ENCODE measurements around the gene DUOXA1.
"Not testable (repeated sequence)": the region's sequence is repeated elsewhere in the genome, so short reads cannot be mapped to it uniquely, and the experiment has no call there.

DUOXA1 gene

DNA sequence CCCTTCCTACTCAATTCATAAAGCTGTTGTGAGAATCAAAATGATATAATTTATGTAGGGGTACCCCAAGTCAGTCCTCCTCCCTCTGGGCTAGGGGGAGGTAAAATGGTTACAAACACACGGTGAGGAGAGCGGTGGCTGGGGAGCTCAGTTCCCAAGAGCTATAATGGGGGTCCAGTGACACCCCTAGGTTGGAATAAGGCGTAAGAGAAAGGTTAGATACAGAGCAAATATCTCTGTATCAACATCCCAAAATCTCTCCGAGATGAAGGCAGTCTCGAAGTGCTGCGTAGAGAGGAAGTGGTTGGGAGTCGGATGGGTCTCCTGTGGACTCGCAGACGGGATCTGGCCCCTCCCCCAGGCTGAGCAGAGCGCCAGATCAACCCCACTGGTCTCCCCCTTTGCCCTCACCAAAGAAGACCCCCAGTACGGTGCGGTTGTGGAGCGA, 17.5 kb downstream of the DUOXA1 start:
- DNase-seq, result peak; percentile 39

DNA sequence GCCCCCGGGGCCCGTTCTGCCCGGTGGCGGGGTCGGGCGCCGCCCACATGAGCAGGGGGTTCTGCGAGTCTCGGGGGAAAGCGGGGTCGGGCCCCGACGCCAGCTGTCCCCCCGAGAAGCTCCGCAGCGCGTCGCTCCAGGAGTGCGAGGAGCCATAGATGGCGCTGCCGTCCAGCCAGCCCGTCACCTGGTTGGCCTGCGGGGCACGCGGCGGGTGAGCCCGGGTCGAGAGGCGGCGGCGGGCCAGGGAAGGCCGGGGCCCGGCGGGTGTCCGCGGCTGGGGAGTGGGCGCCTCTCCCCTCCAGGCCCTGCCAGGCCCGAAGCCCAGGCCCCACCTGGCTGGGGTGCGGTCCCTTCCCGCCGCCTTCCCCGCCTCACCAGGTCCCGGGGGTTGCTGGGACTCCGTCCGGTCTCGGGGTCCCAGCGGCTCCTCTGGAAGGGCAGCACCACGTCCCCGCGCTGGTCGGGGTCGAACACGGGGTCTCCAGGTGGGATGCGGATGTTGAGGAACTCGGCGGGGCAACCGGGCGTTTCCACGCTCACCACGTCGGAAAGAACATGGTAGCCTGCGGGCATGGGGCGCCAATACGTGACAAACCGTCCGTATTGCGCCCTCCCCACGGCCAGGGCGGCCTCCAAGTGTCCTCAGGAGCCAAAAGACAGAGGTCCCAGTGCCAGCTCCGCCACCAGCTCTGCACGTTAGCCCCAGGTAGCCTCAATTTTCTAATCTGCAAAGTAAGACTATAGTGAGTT, 18.1 kb downstream of the DUOXA1 start:
- DNase-seq, result no peak

DNA sequence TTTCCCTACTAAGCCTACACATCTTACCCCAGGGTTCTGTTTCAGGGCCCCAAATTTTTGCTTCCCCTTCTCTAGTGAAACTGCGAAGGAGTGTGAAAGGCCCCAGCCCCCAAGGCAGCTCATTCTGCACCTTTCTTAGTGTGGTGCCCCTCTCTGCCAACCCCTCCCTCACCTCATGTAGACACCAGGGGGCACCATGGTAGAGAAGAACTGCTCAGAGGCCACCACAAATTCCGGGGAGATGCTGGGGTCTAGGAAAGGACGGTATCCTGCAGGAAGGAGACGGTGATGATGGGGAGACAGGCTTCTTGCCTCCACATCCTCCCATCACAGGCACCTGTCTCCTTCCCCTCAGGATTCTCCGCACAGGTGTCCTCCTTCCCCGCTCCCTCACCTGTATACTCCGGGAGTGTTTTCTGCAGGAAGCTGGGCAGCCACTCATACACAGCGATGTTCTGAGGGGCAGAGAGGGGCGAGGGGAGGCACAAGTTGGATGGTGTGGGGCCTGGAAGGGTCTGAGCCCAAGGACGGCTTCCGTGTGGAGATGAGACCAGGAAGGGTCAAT, 19.3 kb downstream of the DUOXA1 start:
- DNase-seq, result no peak

DNA sequence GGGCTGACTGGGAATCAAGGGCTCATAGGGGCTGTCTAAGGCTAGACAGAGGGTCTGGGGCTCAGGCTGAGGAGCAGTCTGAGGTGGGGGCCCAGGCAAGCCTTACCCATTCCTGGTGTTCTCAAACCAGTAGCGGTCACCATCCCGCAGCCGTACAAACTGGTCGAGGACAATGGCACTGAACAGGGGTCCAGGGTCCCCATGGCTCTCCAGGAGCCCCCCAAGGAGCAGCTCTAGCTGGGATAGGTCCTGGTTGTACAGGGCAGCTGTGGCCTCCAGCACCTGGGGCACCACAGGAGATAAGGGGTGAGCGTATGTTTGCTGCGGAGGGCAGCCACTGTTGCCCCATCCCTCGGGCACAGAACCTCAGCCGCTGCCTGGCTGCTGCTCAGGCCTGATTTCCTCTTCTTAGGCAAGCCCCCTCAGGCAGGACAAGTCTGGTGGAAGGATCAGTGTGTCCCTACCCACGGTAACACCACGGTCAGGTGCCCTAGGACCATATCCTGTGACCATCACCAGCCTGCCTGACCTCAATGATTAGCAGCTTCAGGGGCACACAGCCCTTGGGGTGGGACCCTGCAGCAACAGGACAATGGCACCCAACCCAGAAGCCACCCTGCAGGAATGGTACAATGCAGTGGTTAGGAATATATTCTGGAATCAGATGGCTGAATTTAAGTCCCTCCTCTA, 21.6 kb downstream of the DUOXA1 start:
- no peak for DNase-seq

DNA sequence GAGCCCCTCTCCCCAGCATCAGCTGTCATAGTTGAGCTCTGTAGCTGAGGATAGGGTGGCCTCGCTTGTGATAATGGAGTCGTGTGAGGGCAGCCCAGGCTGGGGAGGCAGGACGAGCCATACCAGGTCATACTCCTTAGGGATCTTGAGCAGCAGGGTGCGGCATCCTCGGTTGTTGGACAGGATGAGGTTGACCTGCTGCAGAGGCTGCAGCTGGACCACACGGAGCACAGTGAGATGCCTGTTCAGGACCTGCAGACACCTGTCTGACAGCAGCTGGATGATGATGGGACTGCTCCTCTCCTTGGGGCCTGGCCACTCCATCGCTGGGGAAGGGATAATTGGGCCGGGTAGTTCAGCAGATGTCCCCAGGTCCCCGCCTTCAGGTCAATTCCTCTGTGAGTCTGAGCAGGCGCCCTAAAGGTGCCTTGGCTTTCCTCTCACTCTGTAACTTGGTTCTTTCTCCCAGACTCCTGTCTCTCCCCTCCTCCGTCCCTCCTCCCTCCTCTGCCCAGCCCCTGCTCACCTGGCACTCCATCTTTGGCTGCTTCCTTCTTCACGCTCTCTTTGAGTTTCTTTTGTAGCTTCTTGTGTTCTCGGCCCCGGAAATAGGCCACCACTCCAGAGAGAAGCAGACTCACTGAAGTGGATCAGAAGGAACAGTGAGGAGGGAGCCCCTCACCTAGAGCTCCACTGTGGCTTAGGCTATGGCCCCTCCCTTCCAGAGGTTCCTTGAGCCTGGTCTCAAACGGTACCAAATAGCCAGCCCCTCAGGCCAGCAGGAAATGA, 23.5 kb downstream of the DUOXA1 start:
- DNase-seq, result no peak

DNA sequence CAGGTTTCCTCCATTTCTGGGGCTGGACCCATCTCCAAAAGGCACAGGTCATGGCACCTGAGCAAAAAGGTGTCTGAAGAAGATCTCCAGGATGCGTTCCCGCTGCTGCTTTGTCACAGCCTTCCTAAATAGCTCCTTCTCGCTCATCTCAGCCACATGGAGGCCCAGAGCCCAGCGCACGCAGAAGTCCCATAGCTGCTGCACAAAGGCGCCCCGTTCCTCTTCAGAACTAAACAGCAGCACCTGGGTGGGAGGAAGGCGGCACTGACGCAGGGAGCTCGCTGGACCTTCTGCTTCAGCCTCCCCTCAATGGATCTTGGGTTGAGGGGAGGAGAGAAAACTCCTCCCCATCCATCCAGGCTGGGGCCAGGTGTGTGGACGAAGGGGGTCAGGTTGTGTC, 24.1 kb downstream of the DUOXA1 start:
- DNase-seq, result no peak

DNA sequence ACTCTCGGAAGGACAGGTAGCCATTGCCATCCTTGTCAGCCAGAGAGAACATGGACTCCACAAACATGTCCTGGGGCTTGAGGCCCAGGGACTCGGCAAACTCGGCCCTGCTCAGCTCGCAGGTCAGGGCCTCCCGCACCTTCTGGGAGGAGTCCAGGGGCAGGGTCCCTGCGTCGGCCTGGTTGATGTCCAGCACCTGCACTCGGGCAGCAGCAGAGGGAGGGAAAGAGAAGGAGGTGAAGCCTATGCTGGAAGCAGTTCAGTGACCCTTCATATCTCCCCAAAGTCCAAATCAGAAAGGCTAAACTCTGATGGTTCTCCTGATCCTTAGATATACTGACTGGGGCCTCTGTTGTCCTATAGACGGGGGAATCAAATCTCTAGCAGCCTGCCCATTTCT, 25.5 kb downstream of the DUOXA1 start:
- not testable (repeated sequence) for DNase-seq

DNA sequence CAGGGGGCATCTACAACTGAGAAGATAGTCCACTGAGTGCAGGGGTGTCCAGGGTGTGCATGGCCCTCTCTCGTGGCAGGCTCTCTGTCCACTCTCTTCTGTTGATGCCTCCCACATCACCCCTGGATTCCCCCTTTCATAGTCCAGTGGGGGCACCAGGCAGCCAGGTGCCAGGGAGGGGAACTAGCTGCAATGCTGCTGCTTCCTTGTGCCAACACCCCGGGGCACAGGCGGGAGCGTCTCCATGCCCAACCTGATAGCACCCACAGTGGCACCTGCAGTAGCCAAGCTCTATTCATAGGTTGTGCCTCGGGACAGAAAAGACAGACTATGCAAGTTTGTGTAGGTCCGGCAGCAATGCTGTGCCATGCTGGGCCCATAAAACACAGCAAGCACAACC, 27.5 kb downstream of the DUOXA1 start:
- DNase-seq, result no peak

DNA sequence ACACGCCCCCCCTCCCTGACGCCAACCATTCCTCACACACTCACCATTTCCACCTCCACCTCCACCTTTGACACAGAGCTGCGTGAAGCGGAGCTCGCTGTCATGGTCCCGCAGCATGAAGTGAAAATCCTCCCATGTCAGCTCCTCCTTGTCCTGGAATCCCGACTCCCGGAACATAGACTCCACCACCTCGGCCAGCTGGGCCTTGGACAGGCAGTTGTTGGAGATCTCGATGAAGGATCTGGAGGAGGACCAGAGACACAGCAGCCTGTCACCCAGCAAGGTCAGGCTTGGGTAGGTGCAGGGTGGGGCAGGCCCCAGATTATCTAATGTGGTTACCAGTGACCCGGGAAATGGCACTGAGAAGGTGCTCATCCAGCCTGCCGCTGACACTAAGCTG, 27.9 kb downstream of the DUOXA1 start:
- no peak for DNase-seq

DNA sequence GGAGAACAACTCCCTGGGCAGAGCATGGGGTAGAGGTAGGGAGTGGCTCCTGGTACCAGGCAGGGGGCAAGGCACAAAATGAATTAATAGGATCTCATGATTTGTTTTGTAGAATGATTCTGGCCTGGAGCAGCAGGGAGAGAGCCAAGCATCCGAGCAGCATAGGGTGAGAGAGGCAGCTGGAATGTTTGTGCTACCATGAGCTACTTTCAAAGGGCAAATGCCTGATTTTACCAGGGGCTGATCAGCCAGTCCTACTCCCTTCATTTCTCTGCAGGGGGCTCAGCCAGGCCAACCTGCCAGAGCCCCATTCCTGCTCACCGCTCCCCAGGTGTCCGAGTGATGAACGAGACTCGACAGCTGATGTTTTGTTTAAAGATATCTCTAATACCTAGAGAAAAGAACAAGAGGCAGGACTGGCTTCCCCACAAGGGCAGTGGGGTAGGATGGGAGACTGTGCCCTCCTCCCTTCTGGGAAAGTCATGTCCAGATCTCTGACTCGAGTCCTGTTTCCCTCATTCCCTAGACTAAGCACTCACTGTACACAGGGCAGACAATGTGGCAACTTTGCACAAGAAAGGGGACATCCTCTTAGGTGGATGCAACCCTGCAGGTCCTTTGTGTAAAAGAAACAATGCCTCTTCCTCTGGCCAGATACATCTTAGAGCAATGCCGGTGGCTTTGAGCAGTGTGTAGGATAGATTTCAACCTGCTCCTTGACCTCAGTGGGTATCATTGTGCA, 28.6 kb downstream of the DUOXA1 start:
- peak; percentile 55 for DNase-seq

DNA sequence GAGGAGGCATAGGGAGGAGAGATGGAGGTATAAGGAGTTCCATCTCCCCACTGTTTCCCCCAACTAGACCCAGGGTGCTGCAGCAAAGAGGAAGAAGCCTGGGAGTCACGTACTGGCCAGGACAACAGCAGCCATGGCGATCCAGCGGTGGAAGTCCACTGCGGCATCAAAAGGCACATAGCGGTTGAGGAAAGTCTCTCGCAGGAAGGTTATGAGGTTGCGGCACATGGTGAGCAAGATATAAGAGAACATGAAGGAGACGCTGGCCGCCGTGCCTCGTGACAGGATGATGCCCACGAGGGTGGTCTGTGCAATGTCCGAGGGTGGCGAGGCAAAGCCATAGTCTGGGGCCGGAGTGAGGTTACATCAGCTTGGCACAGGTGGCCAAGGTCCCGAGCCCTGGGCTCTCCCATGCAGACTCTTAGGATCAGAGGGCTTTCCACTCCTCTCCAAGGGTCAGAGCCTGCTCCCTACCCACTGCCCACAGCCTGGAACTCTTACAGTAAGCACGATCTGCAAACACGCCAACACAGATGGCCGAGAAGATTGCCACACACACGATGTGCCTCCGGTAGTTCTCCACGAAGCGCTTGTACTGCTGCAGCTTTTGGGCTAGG, 30.0 kb downstream of the DUOXA1 start:
- DNase-seq, result no peak

DNA sequence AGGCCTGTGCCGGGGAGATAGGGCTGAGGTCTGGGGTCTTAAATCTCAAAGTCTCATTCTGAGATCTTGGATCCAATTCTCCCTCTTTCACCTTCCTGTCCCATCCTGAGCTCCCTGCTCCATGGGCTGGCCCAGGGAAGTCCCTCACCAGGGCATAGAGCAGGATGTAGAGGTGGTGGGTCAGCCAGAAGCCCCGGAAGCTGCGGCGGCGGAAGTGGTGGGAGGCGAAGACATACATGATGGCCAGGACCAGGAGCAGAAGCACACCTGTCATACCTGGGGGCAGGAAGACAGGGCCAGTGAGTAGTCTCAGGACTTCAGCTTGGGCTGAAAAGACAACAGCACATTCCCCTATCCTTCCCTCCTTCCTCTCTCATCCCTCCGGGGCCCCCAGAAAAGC, 32.2 kb downstream of the DUOXA1 start:
- no peak for DNase-seq

DNA sequence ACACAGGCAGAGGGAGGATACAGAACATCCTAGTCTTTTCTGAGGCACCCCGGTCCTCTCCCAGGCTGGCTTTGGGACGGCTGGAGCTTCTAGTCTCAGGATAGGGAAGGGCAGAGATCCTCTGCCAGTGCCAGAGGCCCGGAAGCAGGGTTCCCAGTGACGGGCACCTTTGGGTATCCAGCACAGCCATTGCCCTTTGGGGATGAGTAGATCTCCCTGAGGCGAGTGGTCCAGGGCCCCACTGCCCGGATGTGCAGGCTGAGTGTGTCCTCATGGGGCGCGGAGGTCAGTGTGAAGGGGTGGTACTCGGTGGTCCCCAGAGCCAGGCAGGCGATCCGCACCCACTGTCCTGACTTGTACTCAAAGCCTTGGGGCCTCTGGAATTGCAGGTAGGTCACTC, 34.0 kb downstream of the DUOXA1 start:
- DNase-seq, result no peak

DNA sequence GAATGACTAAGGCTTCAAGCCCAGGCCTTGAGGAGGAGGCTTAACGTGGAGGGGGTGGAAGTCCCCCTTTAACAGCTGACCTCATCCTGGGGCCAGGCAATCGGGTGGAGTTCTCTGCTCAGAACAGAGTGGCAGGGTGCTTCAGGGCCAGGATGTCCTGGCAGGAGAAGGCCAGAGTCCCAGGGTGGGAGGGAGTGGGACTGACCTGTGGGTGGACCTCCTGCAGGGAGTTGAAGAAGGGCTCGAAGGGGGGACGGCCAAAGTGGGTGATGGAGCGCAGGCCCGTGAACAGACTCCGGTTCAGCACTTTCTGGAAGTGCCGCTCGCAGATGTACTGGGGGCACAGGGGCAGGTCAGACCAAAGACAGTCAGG, 35.3 kb downstream of the DUOXA1 start:
- DNase-seq, result no peak

DNA sequence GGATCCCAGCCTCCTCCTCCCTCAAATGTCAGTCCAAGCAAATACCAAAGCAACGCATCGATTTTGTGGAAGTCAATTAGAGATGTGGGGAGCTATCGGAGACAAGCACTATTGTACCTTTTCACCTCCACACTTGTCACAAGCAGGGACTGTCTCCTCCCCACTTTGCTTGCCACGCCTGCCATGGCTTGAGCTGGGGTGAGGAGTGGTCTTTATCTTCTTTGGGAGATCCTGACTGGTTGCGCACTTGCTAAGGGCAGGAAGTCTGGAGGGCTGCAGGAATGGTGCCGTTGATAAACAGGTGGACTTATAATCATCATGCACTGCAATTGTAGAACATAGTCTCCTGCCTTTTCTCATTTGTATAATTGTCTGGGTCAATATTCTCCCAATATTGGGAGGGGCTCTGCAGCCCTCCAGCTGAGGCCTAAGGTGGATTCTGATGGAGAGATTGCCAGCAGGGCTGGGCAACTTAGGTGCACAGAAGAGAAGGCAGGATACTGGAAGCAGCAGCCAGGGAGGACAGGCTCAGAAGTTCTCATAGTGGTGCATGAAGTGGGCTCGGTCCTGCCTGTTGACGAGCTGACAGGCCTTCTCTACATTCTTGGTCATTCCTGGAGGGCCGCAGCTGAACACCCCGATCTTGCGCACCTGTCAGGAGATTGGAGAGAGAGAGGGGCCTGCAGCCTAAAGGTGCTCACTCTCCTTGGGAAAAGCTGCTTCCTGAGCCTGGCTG, 35.9 kb downstream of the DUOXA1 start:
- no peak for DNase-seq

DNA sequence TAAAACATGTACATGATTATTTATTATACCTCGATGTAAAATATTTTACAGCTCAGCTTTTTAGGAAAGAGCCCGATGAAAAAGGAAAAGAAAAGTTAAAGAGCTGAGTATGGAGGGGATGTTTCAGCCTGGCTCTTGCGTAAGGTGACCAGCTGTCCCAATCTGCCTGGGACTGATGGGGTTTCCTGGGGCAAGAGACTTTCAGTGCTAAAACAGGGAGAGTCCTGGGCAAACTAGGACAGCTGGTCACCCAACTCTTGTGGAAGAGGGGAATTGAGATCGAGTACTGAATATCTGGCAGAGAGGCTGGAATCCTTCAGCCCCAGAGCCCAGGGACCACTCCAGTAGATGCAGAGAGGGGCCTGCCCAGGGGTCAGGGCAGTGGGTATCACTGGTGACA, 36.7 kb downstream of the DUOXA1 start:
- no peak for DNase-seq

DNA sequence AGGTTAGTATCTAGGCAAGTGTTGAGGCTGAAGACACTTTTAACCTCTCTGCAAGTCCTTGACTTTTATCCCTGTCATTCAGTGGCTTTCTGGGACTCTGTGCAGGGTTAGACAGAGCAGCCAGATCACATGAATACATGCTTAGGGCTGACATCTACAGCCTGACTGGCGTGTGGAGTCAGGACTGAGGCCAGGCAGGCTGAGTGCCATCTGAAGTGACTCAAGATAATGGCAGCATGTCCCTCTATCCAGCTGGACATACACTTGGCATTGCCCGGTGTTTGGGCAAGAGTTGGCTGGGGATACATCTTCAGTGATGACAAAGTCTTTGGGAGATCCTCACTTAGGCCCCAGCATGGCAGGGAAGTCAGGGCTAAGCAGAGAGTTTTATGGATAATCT, 38.1 kb downstream of the DUOXA1 start:
- DNase-seq, result no peak

DNA sequence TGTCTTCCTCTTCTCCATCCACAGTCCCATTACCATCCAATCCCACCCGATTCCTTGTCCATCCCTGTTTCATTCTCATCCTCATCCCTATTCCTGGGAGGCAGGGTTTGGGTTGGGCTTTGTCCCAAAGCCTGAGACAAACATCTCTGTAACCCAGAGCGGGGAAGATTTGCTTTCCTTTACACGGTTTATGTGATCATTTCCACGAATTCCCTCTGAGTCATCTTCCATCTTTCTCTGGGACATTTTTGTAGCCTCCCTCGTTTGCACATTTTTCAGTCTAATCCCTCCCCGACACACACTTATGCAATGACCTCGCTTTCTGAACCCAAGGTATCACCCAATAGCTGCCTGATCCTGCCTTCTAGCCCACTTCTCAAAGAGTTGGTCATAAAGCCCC, 38.5 kb downstream of the DUOXA1 start:
- no peak for DNase-seq

DNA sequence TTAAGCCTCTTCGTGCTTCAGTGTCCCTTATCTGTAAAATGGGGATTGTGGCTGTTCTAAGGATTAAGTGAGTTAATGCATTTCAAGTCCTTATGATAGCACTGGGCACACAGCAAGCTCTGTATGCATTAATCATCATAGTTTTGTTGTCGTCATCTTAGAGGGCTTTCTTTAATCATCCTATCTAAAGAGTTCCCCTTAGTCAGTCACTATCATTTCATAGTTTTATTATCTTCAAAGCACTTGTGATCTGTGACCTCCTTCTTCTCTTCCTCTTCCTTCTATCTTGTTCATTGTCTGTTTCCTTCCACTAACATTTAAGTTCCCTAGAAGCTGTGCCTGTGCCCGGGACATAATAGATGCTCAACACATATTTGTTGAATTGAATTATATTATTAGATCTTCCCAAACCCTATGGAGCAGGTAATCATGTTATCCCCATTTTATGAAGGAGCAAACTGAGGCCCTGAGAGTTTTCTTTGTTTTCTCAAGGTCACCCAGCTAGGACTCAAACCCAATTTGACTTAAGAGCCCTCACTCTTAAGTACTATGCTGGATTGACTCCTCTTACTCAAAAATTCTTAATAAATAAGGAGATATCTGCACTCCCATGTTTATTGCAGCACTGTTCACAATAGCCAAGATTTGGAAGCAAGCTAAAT, 39.8 kb downstream of the DUOXA1 start:
- DNase-seq, result no peak

DNA sequence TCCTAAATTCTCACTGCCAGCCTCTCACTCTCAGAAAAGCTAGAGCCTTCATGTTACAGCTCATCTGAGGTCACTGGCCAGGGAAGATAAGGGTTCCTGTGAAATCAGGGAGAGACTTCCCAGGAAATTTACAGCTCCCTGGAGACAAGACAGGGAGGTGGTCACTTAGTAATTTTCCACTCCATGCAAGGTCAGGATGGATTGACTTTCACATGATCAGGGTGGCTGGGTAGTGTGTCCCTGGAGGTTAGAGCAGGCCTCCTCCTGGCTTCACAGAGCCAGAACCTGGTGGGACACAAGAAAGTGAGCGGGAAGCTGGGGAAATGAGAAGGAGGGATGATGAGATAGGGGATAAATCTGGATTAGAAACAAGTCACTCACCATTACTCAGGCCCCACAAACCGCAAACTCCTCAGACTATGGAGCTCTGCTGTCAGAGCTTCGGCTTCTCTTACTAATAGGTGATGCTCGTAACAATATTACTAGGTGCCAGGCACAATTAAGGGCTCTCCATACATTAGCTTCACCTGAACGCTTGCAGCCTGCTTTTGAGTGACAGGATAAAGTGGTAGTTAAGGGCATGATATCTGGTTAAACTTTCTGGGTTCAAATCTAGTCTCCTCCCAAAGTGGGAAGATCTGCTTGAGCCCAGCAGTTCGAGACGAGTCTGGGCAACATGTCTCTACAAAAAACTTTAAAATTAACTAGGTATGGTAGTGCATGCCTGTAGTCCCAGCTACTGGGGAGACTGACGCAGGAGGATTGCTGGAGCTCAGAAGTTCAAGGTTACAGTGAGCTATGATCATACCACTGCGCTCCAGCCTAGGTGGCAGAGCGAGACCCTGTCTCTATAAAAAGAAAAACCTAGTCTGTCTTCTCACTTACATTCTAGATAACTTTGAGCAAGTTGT, 40.6 kb downstream of the DUOXA1 start:
- no peak for DNase-seq
